Measurements from ENCODE around the gene CELA2A. TPM values are rescaled to one million over a fixed set of nuclear protein-coding genes. Genes with fewer than 3 reads are reported as not detected.

The CELA2A gene
- total and polyA plus RNA-seq, 10 of the 15 experiments (the other 5 are each of a cell fraction or from before 2014, with no cell fraction given), result 0.90 TPM; not detected in 9

GRCh38 chr1:15412175-15412800 lies 44.2 kb upstream of the CELA2A start:
- intact Hi-C loops (cut with micrococcal nuclease; ENCODE audit: unreplicated experiment), result no loop called here
- ChIA-PET RAD21 (ENCODE audit: unreplicated experiment) (interaction anchor here (1.1 to 1.6 kb wide), 5 partner anchors 9 to 115 kb away, joined by 3 to 10 read pairs (median 3); partner anchors contain the start of gene DNAJC16), CTCF (interaction anchor here (1.0 to 2.1 kb wide), 3 partner anchors 11 to 89 kb away, joined by 4 to 14 read pairs (median 5); no protein-coding TSS in a partner anchor), POLR2A (interaction anchor here (0.5 to 1.7 kb wide), 3 partner anchors 9 to 976 kb away, joined by 3 to 4 read pairs (median 4); no protein-coding TSS in a partner anchor), SMC1A (ENCODE audit: uncharacterized antibody, unreplicated experiment) (interaction anchor here (0.6 to 1.6 kb wide), 3 partner anchors 10 to 89 kb away, joined by 3 to 4 read pairs (median 3); no protein-coding TSS in a partner anchor)
- H3K27me3 ChIP-seq (replicated peaks in 1 of 2; ENCODE audit: control insufficient read depth in 2 of 2, insufficient read depth in 2 of 2, low read length in 1 of 2), result peaks cover 0 to 3% of the 10 kb centered on the region in 2 experiments; a peak in 1 of 4 replicates
- peak overlapping the region; percentile 97 for H3K4me3 ChIP-seq
- H3K9ac ChIP-seq (ENCODE audit: control insufficient read depth, insufficient read depth, low read length), result peak overlapping the region; percentile 83
- no peak overlapping the region for H2AFZ ChIP-seq (ENCODE audit: control insufficient read depth, low read depth, low read length)
- H4K20me1 ChIP-seq (ENCODE audit: control insufficient read depth, insufficient read depth), result no peaks in the 10 kb centered on the region; the same call in 1 of the 2 replicates
- BruUV-seq (replicated peaks), result no TSS peak
- WGBS (ENCODE audit: insufficient coverage, insufficient replicate concordance, low lambda C conversion rate, missing lambda C conversion rate), result 58% methylated on average over 16 of the region's 16 CpGs
- H3K79me2 ChIP-seq (ENCODE audit: control insufficient read depth, insufficient read depth, low read length), result peaks cover 65% of the 10 kb centered on the region
- H3K4me1 ChIP-seq (ENCODE audit: control insufficient read depth, insufficient read depth, low read length), result peaks cover 43% of the 10 kb centered on the region
- FAIRE-seq (no peak), DNase-seq (ENCODE audit: low read depth, low spot score) (no peak), ATAC-seq (peak; percentile 14)
- in situ Hi-C loops (cut with MboI), result no loop called here
- TF ChIP-seq CEBPB (IDR thresholded peaks at IDR 0.05; ENCODE audit: borderline replicate concordance in 1 of 2, low read depth in 2 of 2, low read length in 2 of 2), result no peak
- no peak for TF ChIP-seq ZBED1 (IDR thresholded peaks at IDR 0.05; ENCODE audit: borderline replicate concordance)
- TF ChIP-seq ATF7 (IDR thresholded peaks at IDR 0.05; ENCODE audit: low read depth), result no peak
- TF ChIP-seq SKIL (IDR thresholded peaks at IDR 0.05; ENCODE audit: low read depth, poor library complexity, severe bottlenecking), result no peak
- no peak for TF ChIP-seq GABPA (IDR thresholded peaks at IDR 0.05; ENCODE audit: low read depth)
- TF ChIP-seq TCF12 (IDR thresholded peaks at IDR 0.05; ENCODE audit: low read depth, low read length), result no peak
- no peak for TF ChIP-seq RELA (IDR thresholded peaks at IDR 0.05; ENCODE audit: borderline replicate concordance, partially characterized antibody)
- no peak for TF ChIP-seq CTCF (IDR thresholded peaks at IDR 0.05 in 2 of 3, conservative IDR thresholded peaks at IDR 0.05 in 1 of 3; ENCODE audit: control insufficient read depth in 2 of 3, extremely low read depth in 1 of 3, insufficient read depth in 1 of 3, low read depth in 3 of 3, low read length in 3 of 3)
- TF ChIP-seq CBFB (IDR thresholded peaks at IDR 0.05; ENCODE audit: low read depth), result no peak
- no peak for TF ChIP-seq HDAC6 (IDR thresholded peaks at IDR 0.05; ENCODE audit: unreplicated experiment)
- no peak for TF ChIP-seq IRF4 (IDR thresholded peaks at IDR 0.05; ENCODE audit: low read depth, low read length)
- no peak for TF ChIP-seq JUNB (IDR thresholded peaks at IDR 0.05)
- TF ChIP-seq ZBTB11 (CRISPR knock-in tag; IDR thresholded peaks at IDR 0.05), result no peak
- H3K36me3 ChIP-seq (ENCODE audit: control insufficient read depth in 2 of 2, insufficient read depth in 2 of 2, low read length in 1 of 2), result peaks cover 0 to 2% of the 10 kb centered on the region in 2 experiments; a peak in 1 of 4 replicates
- H3K9me3 ChIP-seq (replicated peaks; ENCODE audit: control insufficient read depth, insufficient read depth, low read length), result no peaks in the 10 kb centered on the region
- peak overlapping the region; percentile 75 for H3K27ac ChIP-seq (ENCODE audit: control insufficient read depth, insufficient read depth)
- H3K4me2 ChIP-seq (ENCODE audit: control insufficient read depth, insufficient read depth), result peak overlapping the region; percentile 97
